Renal pelvis (tissue), 4 donors: ENCODE results near the gene TUBA1A. TPM values are rescaled to one million over a fixed set of nuclear protein-coding genes. Genes with fewer than 3 reads are reported as not detected.
"Not testable (repeated sequence)": the region's sequence is repeated elsewhere in the genome, so short reads cannot be mapped to it uniquely, and the experiment has no call there.

Experiments used
- DNase-seq: peaks from one replicate; pipeline ENCODE4 v3.0.0-alpha.2; 2013
- polyA plus RNA-seq, 3 donors: library from polyadenylated mRNA; unstranded; fragments of 120-200 nt; gene quantifications; one replicate each; pipeline ENCODE4 v1.2.1, GENCODE V29; 2013; ENCODE audit not compliant: insufficient read length in 3 of 3

TUBA1A gene
- polyA plus RNA-seq, 3 donors, result 364 to 473 (median 401) TPM

- no peak for DNase-seq
Measured at GRCh38 chr12:49220972-49221371, 32.1 kb upstream of the TUBA1A start.

DNA sequence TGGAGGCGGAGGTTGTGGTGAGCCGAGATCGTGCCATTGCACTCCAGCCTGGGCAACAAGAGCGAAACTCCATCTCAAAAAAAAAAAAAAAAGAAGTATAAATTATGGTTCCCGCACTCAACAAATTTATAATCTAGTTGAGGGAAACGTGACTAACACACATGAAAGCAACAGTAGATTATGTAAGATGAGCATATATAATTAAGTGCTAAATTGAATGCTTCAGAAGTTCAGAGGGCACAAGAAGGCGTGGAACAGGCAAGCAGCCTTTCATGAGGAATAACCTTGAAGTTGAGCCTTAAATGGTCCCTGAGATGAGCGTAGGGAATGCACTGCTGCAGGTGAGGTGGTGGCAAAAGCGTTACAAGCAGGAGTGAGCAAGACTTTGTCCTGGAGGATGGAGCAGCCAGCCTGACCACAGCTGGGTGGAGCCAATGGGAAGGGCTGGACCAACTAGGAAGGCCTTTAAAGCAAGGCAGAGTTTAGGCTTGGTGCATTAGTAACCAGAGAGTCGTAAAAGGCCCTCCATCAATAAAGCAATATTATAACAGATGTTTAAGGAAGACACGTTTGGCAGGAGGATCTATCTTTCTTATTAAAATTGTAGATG lies 30.6 kb upstream of the TUBA1A start:
- DNase-seq, result no peak

DNA sequence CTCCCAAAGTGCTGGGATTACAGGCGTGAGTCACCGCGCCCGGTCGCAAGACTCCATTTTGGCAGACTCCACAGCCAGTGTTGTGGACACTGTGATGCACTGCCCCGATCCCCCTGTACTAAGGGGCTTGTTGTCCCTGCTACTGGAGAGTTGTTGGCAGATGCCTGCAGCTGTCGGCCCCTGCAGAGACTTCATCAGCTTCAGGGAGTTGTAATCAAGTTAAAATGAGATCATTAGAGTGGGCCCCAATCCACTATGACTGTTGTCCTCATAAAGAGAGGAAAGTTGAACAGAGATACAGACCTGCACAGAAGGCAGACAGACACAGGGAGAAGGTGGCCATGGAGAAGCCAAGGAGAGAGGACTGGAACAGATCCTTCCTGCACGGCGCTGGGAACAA lies 23.7 kb upstream of the TUBA1A start:
- DNase-seq, result no peak

DNA sequence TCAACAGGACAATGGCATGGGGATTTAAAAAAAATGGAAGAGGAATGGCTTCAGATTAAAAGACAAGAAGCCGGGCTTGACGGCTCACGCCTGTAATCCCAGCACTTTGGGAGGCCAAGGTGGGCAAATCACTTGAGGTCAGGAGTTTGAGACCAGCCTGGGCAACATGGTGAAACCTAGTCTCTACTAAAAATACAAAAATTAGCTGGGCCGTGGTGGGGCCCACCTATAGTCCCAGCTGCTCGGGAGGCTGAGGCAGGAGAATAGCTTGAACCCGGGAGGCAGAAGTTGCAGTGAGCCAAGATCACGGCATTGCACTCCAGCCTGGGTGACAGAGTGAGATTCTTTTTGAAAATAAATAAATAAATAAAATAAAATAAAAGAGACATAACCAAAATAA lies 21.8 kb upstream of the TUBA1A start:
- DNase-seq, result not testable (repeated sequence)

DNA sequence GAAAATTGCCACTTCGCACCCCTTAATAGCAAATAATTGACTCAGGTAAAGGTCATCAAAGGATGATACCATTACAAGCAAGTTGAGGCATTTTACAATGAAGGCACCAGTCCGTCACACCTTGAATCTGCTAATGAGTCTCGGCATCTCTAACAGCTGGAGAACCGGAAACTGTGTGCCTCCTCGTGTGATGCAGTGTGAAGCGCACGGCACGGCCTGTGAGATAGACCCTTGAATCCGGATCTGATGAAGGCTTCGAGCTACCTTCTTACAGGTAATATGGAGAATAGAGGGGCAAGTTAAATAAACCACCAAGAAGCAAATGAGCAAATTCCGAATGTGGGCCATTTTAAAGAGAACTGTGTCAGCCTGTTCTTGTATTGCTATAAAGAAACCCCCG lies 19.8 kb upstream of the TUBA1A start:
- DNase-seq, result no peak

DNA sequence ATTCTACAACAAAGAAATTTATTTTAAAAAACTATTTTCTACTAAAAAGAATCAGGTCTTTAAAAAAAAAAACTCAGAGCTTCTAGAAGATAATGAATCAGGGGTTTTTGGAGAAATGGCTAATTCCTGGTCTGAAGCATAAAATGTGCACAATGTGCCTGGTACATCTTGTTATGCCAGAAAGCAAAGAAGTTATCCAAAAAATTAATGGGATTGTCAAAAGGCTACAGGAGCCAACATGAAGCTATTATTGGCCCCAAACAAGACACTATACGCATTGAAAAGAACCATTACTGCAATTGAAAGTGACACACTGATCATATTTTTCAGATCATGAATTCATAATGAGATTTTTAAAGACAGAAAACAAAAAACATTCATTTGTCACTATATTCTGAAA lies 19.3 kb upstream of the TUBA1A start:
- DNase-seq, result no peak

- no peak for DNase-seq
Measured at GRCh38 chr12:49206389-49206788, 17.5 kb upstream of the TUBA1A start.

DNA sequence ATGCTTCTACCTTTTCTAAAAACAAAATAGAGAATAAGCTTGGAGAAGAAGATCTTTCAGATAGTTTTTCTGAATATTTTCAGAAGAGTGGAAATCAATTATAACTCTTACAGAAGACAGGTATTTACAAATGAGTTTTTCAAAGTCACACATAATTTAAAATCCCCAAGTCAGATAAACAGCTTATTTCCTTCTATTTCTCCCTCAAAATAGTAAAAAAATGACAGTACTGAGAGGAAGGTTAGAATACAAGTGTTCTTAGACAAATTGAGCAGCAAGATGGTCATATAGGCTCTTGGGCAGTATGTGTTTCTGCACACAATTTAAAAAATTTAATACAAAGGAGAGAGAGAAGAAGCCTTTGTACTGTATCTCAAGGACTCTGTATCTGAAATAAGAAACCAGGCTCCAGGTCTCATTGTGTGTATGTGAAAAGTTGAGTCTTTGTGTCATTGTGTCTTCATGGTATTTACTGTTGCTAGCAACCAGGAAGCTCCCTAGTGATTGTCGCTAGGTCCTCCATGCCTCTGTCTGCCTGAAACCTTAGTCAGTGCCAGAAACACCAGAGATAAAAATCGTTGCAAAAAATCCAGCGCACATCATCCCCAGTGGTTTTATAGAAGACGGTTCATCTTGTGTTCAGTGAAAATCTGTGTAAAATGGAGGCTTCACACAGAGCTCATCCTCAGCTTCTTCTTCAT lies 12.9 kb upstream of the TUBA1A start:
- no peak for DNase-seq

GRCh38 chr12:49200919-49201594 lies 12.2 kb upstream of the TUBA1A start:
- no peak for DNase-seq

DNA sequence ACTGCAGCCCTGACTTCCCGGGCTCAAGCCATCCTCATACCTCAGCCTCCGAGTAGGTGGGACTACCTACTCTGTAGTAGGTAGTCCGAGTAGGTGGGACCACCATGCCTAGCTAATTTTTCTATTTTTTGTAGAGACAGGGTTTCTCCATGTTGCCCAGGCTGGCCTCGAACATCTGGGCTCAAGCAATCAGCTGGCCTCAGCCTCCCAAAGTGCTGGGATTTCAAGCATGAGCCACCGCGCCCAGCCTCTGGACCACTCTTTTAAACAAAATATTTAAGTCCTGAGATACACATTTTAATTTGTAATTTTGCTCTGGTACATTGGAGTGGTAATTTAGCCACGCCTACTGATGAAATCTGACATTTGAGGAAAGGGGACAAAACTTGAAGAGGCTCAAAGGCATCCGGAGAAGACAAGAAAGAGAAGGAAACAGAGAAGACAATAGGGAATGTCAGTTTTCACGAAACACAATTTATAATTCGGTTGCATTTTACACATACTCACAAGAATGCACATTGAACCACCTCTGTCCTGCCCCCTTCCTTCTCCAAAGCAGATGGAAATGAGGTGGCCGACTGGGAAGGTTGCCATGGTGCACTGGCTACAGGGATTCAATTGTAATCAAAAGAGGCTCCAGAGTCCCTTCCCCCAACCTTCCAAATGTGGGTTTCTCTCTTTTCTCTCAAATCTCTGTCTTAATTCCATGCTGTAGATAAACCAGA lies 9.7 kb upstream of the TUBA1A start:
- no peak for DNase-seq

- DNase-seq, result no peak
Measured at GRCh38 chr12:49197256-49197655, 8.4 kb upstream of the TUBA1A start.

GRCh38 chr12:49195736-49196135 lies 6.9 kb upstream of the TUBA1A start:
- no peak for DNase-seq

DNA sequence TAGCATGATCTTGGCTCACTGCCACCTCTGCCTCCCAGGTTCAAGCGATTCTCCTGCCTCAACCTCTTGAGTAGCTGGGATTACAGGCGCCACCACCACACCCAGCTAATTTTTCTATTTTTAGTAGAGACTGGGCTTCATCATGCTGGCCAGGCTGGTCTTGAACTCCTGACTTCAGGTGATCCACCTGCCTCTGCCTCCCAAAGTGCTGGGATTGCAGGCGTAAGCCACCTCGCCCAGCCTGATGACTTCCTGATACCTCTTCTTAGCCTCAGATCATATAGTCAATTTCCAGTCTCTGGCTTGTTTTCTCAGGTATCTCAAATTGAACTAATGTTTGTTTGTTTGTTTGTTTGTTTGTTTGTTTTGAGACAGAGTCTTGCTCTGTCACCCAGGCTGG lies 4.9 kb upstream of the TUBA1A start:
- DNase-seq, result not testable (repeated sequence)

DNA sequence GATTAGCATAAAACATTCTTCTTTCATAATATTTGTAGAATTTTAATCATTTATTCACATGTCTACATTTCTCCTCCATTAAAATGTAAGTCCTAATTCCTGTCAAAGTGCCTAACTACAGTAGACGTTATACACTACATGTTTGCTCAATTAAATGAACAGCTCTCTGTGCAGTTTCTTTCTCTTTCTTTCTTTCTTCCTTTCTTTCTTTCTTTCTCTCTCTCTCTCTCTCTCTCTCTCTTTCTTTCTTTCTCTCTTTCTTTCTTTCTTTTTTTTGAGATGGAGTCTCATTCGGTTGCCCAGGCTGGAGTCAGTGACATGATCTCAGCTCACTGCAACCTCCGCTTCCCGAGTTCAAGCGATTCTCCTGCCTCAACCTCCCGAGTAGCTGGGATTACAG lies 2.6 kb upstream of the TUBA1A start:
- DNase-seq, result not testable (repeated sequence)

DNA sequence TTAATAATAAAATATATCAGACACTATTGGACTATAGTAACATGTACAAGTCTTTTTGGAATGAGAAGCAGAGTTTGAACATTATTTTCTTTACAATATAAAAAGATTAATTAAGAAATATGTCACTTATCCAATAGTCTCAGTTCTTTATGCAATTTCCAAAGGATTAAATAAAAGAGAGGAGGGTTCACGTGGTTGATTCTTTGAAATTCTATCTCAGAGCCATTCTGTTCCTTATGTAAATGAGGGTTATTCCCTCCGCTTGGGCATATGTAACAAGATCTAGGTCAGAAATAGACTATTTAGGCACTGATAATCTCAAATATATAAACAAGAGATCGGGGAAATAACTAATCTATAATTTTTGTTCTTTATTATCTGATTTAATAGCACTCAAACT lies 2.1 kb upstream of the TUBA1A start:
- no peak for DNase-seq

DNA sequence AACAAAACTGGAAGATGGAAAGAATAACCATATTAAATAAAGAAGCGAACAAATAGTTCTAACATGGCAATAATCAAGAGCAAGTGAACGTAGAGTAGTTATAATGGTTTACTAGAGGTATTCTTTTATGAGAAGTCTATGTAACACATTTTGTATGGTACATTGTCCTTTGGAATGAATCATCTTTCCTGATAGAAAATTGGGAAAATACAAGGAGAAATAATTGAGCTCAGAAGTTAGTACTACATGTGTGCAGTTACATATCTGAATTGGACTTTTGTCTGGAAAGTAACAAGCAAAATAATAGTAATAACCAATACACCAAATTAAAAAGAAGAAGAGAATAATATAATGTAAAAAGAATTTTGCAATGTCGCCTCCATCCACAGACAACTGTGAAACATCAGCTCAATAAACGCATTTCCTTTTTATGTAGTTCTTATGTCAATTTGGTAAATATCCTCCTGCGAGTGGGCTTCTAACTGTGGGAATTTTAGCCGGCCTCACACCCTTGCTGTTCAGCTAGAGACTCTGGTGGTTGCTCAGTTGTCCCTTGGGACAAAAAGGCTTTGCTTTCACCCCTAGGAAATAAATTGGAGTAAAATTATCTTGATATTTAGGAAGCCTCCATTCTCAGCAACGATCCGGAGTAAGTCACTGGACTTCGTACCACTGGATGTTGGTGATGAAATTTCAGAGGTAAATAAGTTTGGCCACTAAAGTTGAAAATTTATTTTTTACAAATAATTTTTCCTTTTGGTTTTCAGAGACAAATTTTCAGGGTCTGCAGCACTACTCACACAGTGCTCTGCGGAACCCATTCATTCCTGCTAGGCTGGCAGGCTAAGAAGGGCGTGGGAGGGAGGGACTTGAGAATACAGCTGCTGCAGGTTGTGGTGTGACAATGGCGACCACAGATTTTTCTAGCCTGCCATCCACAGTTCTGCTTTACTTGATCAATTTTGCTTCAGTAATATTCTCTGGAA lies 1.1 kb upstream of the TUBA1A start:
- no peak for DNase-seq

- peak; percentile 70 for DNase-seq
Measured at GRCh38 chr12:49188201-49188915, 522 bp downstream of the TUBA1A start.

GRCh38 chr12:49187184-49187583 lies 1.7 kb downstream of the TUBA1A start:
- peak; percentile 45 for DNase-seq

DNA sequence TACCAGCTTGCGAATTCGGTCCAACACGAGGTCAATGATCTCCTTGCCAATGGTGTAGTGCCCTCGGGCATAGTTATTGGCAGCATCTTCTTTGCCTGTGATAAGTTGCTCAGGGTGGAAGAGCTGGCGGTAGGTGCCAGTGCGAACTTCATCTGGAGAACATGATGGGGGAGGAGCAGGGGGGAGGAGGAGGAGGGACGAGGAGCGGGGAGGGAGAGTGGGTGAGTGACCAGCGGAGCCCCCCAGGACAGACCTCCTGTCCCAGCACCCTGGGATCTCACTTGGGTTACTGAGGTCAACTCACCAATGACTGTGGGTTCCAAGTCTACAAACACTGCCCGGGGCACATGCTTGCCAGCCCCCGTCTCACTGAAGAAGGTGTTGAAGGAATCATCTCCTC lies 2.6 kb downstream of the TUBA1A start:
- DNase-seq, result not testable (repeated sequence)

GRCh38 chr12:49184697-49185096 lies 4.2 kb downstream of the TUBA1A start:
- DNase-seq, result not testable (repeated sequence)
